ENCODE measurements around the gene GCHFR.

The GCHFR gene

GRCh38 chr15:40755812-40756208, 8.1 kb upstream of the GCHFR start:
- DNase-seq, result peak; percentile 58

GRCh38 chr15:40756938-40757337, 6.9 kb upstream of the GCHFR start:
- peak; percentile 76 for DNase-seq

- no peak for DNase-seq
Observed at GRCh38 chr15:40759961-40760360, 3.9 kb upstream of the GCHFR start.

DNA sequence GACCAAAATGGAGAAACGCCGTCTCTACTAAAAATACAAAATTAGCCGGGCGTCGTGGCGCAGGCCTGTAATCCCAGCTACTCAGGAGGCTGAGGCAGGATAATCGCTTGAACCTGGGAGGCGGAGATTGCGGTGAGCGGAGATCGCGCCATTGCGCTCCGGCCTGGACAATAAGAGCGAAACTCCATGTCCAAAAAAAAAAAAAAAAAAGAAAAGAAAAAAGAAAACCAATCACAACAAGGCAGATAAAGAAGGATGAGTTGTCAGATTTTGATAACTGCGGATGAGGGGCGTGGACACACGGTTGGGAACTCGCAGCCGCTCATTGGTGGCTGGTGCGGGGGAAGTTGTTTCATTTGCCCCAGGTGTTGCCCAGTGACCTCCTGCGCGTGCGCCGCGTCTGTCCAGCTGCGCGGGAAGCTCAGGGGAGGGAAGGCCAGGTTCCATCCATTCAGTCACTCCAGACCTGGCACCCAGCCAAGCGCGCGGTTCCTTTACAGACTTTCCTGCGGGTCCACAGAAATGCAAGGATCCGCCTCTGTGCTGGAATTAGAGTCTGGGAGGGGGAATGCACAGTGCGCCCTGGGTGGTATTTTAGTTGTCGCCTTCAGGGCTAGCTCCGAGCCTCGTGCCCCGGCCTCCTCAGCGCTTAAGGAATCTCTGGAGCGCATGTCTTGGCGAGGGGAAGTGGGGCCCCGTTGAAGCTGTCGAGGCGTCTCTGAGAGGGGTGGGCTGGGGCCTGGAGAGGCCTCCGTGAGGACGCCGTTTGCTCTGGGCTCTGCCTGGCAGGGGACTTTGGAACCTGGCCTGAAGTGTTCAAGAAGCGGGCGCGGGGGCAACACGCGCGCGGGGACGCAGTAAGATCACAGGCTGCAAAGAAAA, 708 bp upstream of the GCHFR start:
- peak; percentile 95 for DNase-seq

DNA sequence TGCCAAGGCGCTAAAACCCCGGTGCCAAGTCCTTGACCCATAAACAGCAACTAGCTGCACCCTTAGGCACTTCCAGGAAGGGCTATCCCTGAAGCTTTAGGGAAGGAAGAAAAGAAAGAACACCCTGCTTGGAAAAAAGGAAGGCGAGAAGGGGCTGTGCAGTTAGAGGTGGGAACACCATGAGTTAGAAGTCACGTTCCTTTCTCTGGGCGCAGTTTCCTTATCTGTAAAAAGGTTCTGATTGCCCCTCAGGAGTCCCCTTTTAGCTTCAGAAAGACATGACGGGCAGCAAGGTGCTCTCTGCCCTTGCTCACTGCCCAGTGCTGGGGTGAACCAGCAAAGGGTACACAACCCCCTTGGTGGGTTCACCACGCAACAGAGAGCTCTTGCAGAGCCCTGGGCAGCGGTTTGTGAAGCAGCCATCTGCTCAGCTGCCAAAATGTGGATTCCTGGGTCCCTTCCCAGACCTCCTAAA, 798 bp downstream of the GCHFR start:
- peak; percentile 66 for DNase-seq

- DNase-seq, result peak; percentile 32
Observed at GRCh38 chr15:40766194-40766815, 2.4 kb downstream of the GCHFR start.

- no peak for DNase-seq
Observed at GRCh38 chr15:40766906-40767837, 3.3 kb downstream of the GCHFR start.

DNA sequence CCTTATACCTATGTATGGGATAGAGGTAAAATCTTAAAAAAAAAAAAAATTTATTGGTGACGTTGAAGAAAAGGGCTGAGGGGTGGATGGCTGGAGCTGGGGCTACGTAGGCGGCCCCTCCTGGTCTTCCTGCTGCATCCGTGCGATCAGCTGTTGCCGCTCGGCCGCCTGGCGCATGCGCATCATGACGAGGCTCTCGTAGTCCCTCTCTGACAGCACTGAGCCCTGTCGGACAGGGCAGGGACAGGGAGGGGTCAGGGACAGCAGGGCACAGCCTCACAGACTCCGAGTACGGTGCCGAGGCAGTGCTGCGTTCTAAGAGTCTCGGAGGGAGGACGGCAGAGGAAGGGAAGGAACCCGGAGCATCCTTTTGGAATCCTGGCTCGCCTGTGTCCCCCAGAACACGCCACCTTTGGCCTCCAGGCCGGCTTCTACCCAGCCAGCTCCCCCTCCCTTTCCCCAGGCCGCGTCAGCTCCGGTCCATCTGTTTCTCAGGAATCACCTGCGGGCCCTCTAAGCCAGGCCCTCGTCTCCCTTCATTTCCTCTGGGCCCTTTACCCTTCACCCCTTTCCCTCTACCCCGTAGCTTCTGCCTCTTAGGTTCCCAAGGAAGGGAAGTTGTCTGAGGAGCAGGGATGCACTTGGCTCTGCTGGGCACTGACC, 4.1 kb downstream of the GCHFR start:
- no peak for DNase-seq

GRCh38 chr15:40768521-40769273, 4.8 kb downstream of the GCHFR start:
- DNase-seq, result no peak

GRCh38 chr15:40769274-40770146, 5.6 kb downstream of the GCHFR start, which contains the start of gene C15orf62:
C15orf62 (plus strand) TSS chr15:40769980; CDS start chr15:40770496, 516 bp downstream.
- DNase-seq, result peak; percentile 97

- DNase-seq, result peak; percentile 84
Observed at GRCh38 chr15:40770147-40770721, 6.4 kb downstream of the GCHFR start.

DNA sequence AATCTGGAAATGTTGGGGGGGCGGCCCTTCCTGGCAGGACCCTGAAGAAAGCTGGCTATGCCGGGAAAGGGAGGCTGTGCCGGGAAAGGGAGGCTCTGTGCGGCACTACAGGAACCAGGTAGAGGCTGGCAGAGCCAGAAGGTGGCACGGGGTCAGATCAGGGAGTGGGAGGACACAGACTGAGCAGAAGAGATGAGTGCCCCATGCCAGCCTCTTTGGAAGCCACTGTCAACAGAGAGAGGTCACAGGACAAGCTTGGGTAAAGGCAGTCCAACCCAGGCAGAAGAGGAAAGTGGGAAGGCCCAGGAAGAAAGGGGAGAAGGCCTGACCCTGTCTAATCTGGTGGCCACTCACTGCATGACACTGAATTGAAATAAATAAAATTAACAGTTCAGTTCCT, 7.4 kb downstream of the GCHFR start:
- no peak for DNase-seq

DNA sequence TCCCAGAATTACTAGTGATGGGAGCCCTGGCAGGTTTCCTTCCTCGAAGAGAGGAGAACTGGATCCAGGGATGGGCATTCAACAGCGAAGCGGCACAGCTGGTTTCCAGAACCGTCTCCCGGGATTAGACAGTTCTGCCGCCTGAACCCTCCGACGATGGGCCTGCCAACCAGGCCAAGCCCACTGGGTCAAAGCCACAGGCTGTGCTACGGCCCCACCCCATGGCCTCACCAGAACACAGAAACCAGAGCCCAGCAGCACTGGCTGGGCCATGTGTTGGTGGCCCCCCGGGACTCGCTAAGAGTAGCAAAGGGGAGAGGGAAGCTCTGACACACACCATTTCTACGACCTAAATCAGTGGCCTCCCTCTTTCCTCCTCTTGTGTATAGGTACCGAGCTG, 8.1 kb downstream of the GCHFR start:
- no peak for DNase-seq

DNA sequence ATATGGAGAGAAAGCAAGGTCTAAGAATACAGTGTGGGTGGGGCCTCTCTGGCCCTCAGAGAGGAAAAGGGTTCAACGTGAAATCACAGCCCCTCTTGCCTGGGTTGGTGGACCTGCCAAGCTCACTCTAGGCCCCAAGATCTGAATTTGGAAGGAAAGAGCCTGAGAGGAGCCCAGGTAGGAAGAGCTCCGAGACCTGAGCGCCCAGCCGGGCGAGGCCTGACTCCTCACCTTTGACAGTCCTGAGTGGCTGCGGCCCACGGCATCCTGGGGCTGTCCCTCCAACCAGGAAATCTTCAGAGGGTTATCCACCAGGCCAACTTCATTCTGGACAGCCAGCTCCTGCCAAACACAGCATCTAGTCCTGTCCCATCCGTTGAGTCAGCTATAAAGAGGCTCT, 9.6 kb downstream of the GCHFR start:
- no peak for DNase-seq

DNA sequence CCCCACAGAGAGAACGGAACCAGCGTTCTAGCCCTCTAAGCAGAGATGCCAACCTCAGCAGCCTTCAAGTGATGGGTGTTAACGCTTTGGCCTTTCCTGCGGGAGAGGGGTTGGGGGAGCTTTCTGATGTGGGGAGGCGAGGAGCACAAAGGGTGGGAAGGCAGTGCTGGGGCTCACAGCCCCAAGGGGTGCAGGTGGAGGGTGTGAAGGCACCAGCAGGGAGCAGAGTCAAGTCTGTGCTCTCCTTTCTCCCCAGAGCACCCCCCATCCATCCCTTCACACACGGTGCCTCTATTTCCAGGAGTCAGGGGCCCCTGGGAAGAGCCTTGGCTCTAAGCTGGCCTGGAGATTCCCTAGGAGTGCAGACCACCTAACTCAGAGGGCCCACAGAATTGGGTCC, 10.0 kb downstream of the GCHFR start:
- no peak for DNase-seq

- no peak for DNase-seq
Observed at GRCh38 chr15:40775007-40775406, 11.1 kb downstream of the GCHFR start.

- DNase-seq, result no peak
Observed at GRCh38 chr15:40775740-40776536, 12.1 kb downstream of the GCHFR start.

GRCh38 chr15:40776537-40777141, 12.8 kb downstream of the GCHFR start:
- DNase-seq, result no peak

All from NCI-H69 (cell line).